Nephron progenitor cell (in vitro differentiated cells): Measurements from ENCODE around the gene AIF1.

Experiments used
- DNase-seq: peaks from one replicate; pipeline ENCODE4 v3.0.0; 2021
- H3K27ac Mint-ChIP-seq: 2 replicates; pipeline ENCODE4 v1.8.0; 2021; ENCODE audit warnings: mild to moderate bottlenecking, moderate library complexity, mixed read lengths
- H3K27me3 Mint-ChIP-seq: 2 replicates; pipeline ENCODE4 v1.8.0; 2021; ENCODE audit warnings: mild to moderate bottlenecking, low read depth, mixed read lengths; ENCODE audit not compliant: poor library complexity
- H3K36me3 Mint-ChIP-seq: 2 replicates; pipeline ENCODE4 v1.8.0; 2021; ENCODE audit warnings: low read depth, mixed read lengths
- H3K4me1 Mint-ChIP-seq: 2 replicates; pipeline ENCODE4 v1.8.0; 2021; ENCODE audit warnings: mixed read lengths
- H3K4me3 Mint-ChIP-seq: 2 replicates; pipeline ENCODE4 v1.8.0; 2021; ENCODE audit warnings: mild to moderate bottlenecking, moderate library complexity, mixed read lengths
- H3K9me3 Mint-ChIP-seq: 2 replicates; pipeline ENCODE4 v1.8.0; 2021; ENCODE audit warnings: mild to moderate bottlenecking, moderate library complexity, mixed read lengths
- CTCF ChIP-seq: fragments of 200-600 bp; sonication (generic); IDR thresholded peaks from 2 replicates; pipeline ENCODE4 v1.5.0; 2021; ENCODE audit warnings: antibody characterized with exemption

Gene AIF1

GRCh38 chr6:31577579-31577966 lies 37.5 kb upstream of the AIF1 start:
- TF ChIP-seq CTCF = no peak
- Mint-ChIP-seq H3K36me3 (no peaks in the 10 kb centered on the region), H3K4me3 (no peak overlapping the region), H3K9me3 (no peaks in the 10 kb centered on the region), H3K27ac (no peak overlapping the region), H3K4me1 (peaks cover 60% of the 10 kb centered on the region), H3K27me3 (peaks cover 50% of the 10 kb centered on the region)
- no peak for DNase-seq

GRCh38 chr6:31578184-31579118 lies 36.6 kb upstream of the AIF1 start:
- no peak for TF ChIP-seq CTCF
- peaks cover 54% of the 10 kb centered on the region for H3K27me3 Mint-ChIP-seq

GRCh38 chr6:31579119-31579505 lies 35.9 kb upstream of the AIF1 start:
- Mint-ChIP-seq H3K36me3 (no peaks in the 10 kb centered on the region), H3K27ac (no peak overlapping the region), H3K9me3 (no peaks in the 10 kb centered on the region), H3K4me1 (peaks cover 55% of the 10 kb centered on the region), H3K4me3 (no peak overlapping the region), H3K27me3 (peaks cover 49% of the 10 kb centered on the region)
- no peak for TF ChIP-seq CTCF
- no peak for DNase-seq

More at GRCh38 chr6:31578184-31579118, 36.6 kb upstream of the AIF1 start:
- peaks cover 60% of the 10 kb centered on the region for H3K4me1 Mint-ChIP-seq
- no peaks in the 10 kb centered on the region for H3K36me3 Mint-ChIP-seq
- H3K4me3 Mint-ChIP-seq = no peak overlapping the region
- DNase-seq = no peak
- H3K27ac Mint-ChIP-seq = peak overlapping the region; percentile 72
- no peaks in the 10 kb centered on the region for H3K9me3 Mint-ChIP-seq

- DNase-seq = no peak
- peaks cover 51% of the 10 kb centered on the region for H3K4me1 Mint-ChIP-seq
- peak overlapping the region; percentile 98 for H3K4me3 Mint-ChIP-seq
- no peaks in the 10 kb centered on the region for H3K36me3 Mint-ChIP-seq
- no peak for TF ChIP-seq CTCF
- peaks cover 47% of the 10 kb centered on the region for H3K27me3 Mint-ChIP-seq
- no peaks in the 10 kb centered on the region for H3K9me3 Mint-ChIP-seq
- no peak overlapping the region for H3K27ac Mint-ChIP-seq
Measured at GRCh38 chr6:31579546-31580437, 35.2 kb upstream of the AIF1 start.

GRCh38 chr6:31580438-31580740 lies 34.6 kb upstream of the AIF1 start:
- no peaks in the 10 kb centered on the region for H3K36me3 Mint-ChIP-seq
- no peaks in the 10 kb centered on the region for H3K9me3 Mint-ChIP-seq
- DNase-seq = no peak
- TF ChIP-seq CTCF = no peak
- peaks cover 49% of the 10 kb centered on the region for H3K4me1 Mint-ChIP-seq
- no peak overlapping the region for H3K27ac Mint-ChIP-seq
- peaks cover 45% of the 10 kb centered on the region for H3K27me3 Mint-ChIP-seq
- H3K4me3 Mint-ChIP-seq = peak overlapping the region; percentile 98
